K562 (cell line): ENCODE measurements around the gene ZNF774. TPM values are rescaled to one million over a fixed set of nuclear protein-coding genes. Genes with fewer than 3 reads are reported as not detected.

Experiments
- ATAC-seq: fragments of 200-7000 bp; cut with Tn5 transposase; 3 replicates; pipeline ENCODE4 v1.9.1; 2020; ENCODE audit warnings: moderate library complexity
- BruUV-seq: library from RNA; stranded (reverse); fragments of 400-500 nt; replicated peaks from 2 replicates; lab custom pipeline; 2021; lab: Mats Ljungman, UMichigan
- CTCF ChIA-PET: fragments of 300-600 bp; formaldehyde crosslinking; extraction: SDS; loops from one replicate; lab custom pipeline; 2021; ENCODE audit warnings: low intra/inter-chr PET ratio; lab: Yijun Ruan, JAX
- POLR2A ChIA-PET: fragments of 300-600, 350-650 bp; sonication (Branson Sonifier 250); formaldehyde crosslinking; extraction: SDS; loops from one replicate; lab custom pipeline; 2021; ENCODE audit warnings: antibody characterized with exemption, inconsistent platforms; lab: Yijun Ruan, JAX
- DNase-seq, 4 experiments: peaks; one replicate each; pipeline versions ENCODE4 v3.0.0 to v3.0.0-alpha.2; 2011 to 2018; ENCODE audit warnings: low spot score in 3 of 4, mixed read lengths in 3 of 4; ENCODE audit errors: extremely low read depth in 1 of 4
- FAIRE-seq: peaks from 2 replicates; lab custom pipeline; 2011; peaks lifted over from hg19 to GRCh38; lab: Jason Lieb, UNC
- H2AFZ ChIP-seq: 2 replicates; pipeline ENCODE4 v1.6.0; 2011; ENCODE audit warnings: low read depth, low read length, control low read depth, inconsistent platforms
- H3K27ac ChIP-seq: fragments of 200-600 bp; 3 replicates; pipeline ENCODE4 v1.8.0; 2011; ENCODE audit warnings: low read depth, mild to moderate bottlenecking, control low read depth, inconsistent platforms, low read length, moderate library complexity, mixed read lengths; ENCODE audit errors: extremely low read depth
- H3K27me3 ChIP-seq, 2 experiments: fragments of 300-600 bp in 1 of 2; 2 replicates in 1 of 2; 3 replicates in 1 of 2; pipeline versions ENCODE4 v1.6.0 to v1.8.0; 2011; ENCODE audit warnings: inconsistent platforms in 2 of 2, low read length in 2 of 2, mild to moderate bottlenecking in 1 of 2, mixed read lengths in 1 of 2, moderate library complexity in 1 of 2; ENCODE audit not compliant: control insufficient read depth in 2 of 2, insufficient read depth in 2 of 2
- H3K36me3 ChIP-seq: fragments of 300-600 bp; 3 replicates; pipeline ENCODE4 v1.8.0; 2011; ENCODE audit warnings: mild to moderate bottlenecking, low read length, inconsistent platforms; ENCODE audit not compliant: control insufficient read depth, insufficient read depth
- H3K4me1 ChIP-seq, 2 experiments: fragments of 200-600 bp in 1 of 2; replicated peaks in 1 of 2; 2 replicates in 1 of 2; 3 replicates in 1 of 2; pipeline versions ENCODE4 v1.5.1 to v1.8.0; 2011; ENCODE audit warnings: inconsistent platforms in 2 of 2, low read length in 2 of 2, mild to moderate bottlenecking in 1 of 2, mixed read lengths in 1 of 2, moderate library complexity in 1 of 2; ENCODE audit not compliant: control insufficient read depth in 2 of 2, insufficient read depth in 2 of 2
- H3K4me2 ChIP-seq: 2 replicates; pipeline ENCODE4 v1.6.1; 2011; ENCODE audit warnings: low read length, control low read depth, inconsistent platforms, mixed read lengths; ENCODE audit not compliant: insufficient read depth
- H3K4me3 ChIP-seq: fragments of 200-600 bp; sonication (generic), shearing (Covaris generic); 2 replicates; pipeline ENCODE4 v1.5.1; 2016; ENCODE audit warnings: control low read depth, inconsistent platforms
- H3K79me2 ChIP-seq: fragments of 200-600 bp; 3 replicates; pipeline ENCODE4 v1.8.0; 2011; ENCODE audit warnings: low read length, inconsistent platforms; ENCODE audit not compliant: control insufficient read depth, insufficient read depth
- H3K9ac ChIP-seq, 2 experiments: 2 replicates each; pipeline versions ENCODE4 v1.6.0 to v1.6.1; 2011; ENCODE audit warnings: low read depth in 2 of 2, low read length in 2 of 2, control low read depth in 1 of 2, inconsistent platforms in 1 of 2, mild to moderate bottlenecking in 1 of 2, mixed read lengths in 1 of 2; ENCODE audit not compliant: insufficient read depth in 1 of 2
- H3K9me1 ChIP-seq: one replicate; pipeline ENCODE4 v1.6.0; 2011; ENCODE audit warnings: inconsistent platforms, mild to moderate bottlenecking, low read length, moderate library complexity; ENCODE audit not compliant: control insufficient read depth, insufficient read depth
- H3K9me3 ChIP-seq: replicated peaks from 2 replicates; pipeline ENCODE4 v1.5.1; 2011; ENCODE audit warnings: low read depth, low read length, inconsistent platforms; ENCODE audit not compliant: control insufficient read depth, insufficient read depth
- H4K20me1 ChIP-seq: replicated peaks from 2 replicates; pipeline ENCODE4 v1.6.1; 2011; ENCODE audit warnings: low read length, inconsistent platforms, mixed read lengths; ENCODE audit not compliant: control insufficient read depth, insufficient read depth
- ARID1B ChIP-seq: fragments of 450-650 bp; IDR thresholded peaks from 2 replicates; pipeline ENCODE4 v1.6.1; 2016; ENCODE audit warnings: antibody characterized with exemption, mild to moderate bottlenecking, inconsistent platforms
- CC2D1A ChIP-seq: fragments of 450-650 bp; IDR thresholded peaks from 2 replicates; pipeline ENCODE4 v1.6.1; 2017; ENCODE audit warnings: mild to moderate bottlenecking
- CEBPB ChIP-seq: fragments of 450-650 bp; IDR thresholded peaks from 2 replicates; pipeline ENCODE4 v1.6.1; 2016; ENCODE audit warnings: missing genetic modification characterization, missing compliant biosample characterization
- IRF2 ChIP-seq: sonication (generic); formaldehyde crosslinking; IDR thresholded peaks from 2 replicates; pipeline ENCODE4 v1.8.1; 2022; ENCODE audit warnings: mild to moderate bottlenecking, missing genetic modification reagents
- L3MBTL2 ChIP-seq: fragments of 450-650 bp; IDR thresholded peaks from 2 replicates; pipeline ENCODE4 v1.6.1; 2016; ENCODE audit warnings: mild to moderate bottlenecking, moderate library complexity
- RNF2 ChIP-seq: sonication (generic); IDR thresholded peaks from 2 replicates; pipeline ENCODE4 v1.6.1; 2016
- SLC30A9 ChIP-seq: fragments of 250-450 bp; sonication (Bioruptor Pico); IDR thresholded peaks from 2 replicates; pipeline ENCODE4 v1.8.0; 2022; ENCODE audit warnings: mild to moderate bottlenecking, moderate library complexity
- TAF1 ChIP-seq: IDR thresholded peaks from 2 replicates; pipeline ENCODE4 v1.6.1; 2011; ENCODE audit warnings: mild to moderate bottlenecking, low read length, moderate library complexity; ENCODE audit not compliant: insufficient read depth, control insufficient read depth, severe bottlenecking; ENCODE audit errors: extremely low read depth
- ZFPM2 ChIP-seq: fragments of 250-450 bp; sonication (Bioruptor Pico); IDR thresholded peaks from 2 replicates; pipeline ENCODE4 v1.5.1; 2022; ENCODE audit warnings: mild to moderate bottlenecking
- ZNF121 ChIP-seq: sonication (generic); formaldehyde crosslinking; conservative IDR thresholded peaks from 2 replicates; pipeline ENCODE4 v1.8.0; 2022; ENCODE audit warnings: missing genetic modification reagents
- ZNF184 ChIP-seq: sonication (generic); formaldehyde crosslinking; IDR thresholded peaks from 2 replicates; pipeline ENCODE4 v1.5.0; 2020; ENCODE audit warnings: missing genetic modification reagents
- ZNF431 ChIP-seq: sonication (generic); formaldehyde crosslinking; IDR thresholded peaks from 2 replicates; pipeline ENCODE4 v1.8.0; 2022; ENCODE audit warnings: mild to moderate bottlenecking, missing genetic modification reagents
- ZNF589 ChIP-seq: fragments of 200-800 bp; sonication (Bioruptor generic); IDR thresholded peaks from 2 replicates; pipeline ENCODE4 v1.6.1; 2016; ENCODE audit warnings: low read depth, missing genetic modification characterization, missing compliant biosample characterization
- ZNF785 ChIP-seq: fragments of 250-450 bp; sonication (Bioruptor Pico); IDR thresholded peaks from 2 replicates; pipeline ENCODE4 v1.4.0; 2020; ENCODE audit warnings: mild to moderate bottlenecking
- WGBS: fragments of 100-300 bp; shearing (Covaris generic); methylation state at CpG from one replicate; pipeline ENCODE4 v1.1.6; 2016; ENCODE audit warnings: low coverage, mixed read lengths; ENCODE audit not compliant: insufficient coverage; ENCODE audit errors: missing lambda C conversion rate; 5-methylcytosine and 5-hydroxymethylcytosine counted together
- in situ Hi-C: fragments of 300-500 bp; cut with MboI; formaldehyde crosslinking; loops from 4 replicates; pipeline ENCODE4 v1.15.0; 2018; ENCODE audit warnings: inconsistent platforms, mixed read lengths
- intact Hi-C: fragments of 100-400 bp; cut with micrococcal nuclease; formaldehyde crosslinking; loops from 2 replicates; pipeline ENCODE4 v1.14.2; 2022
- polyA plus RNA-seq, 8 experiments: library from polyadenylated mRNA; depleted of rRNA in 4 of 8; stranded (reverse) in 5 of 8; unstranded in 3 of 8; fragments of >200 nt; fragmentation: Nextera tagmentation in 2 of 8; fragmentation: Illumina TruSeq in 1 of 8; extraction: Ambion mirVana in 2 of 8; extraction: Trizol in 1 of 8; gene quantifications; 2 replicates each; pipeline versions ENCODE4 v1.2.1 to v1.2.3, GENCODE V29; 2011 to 2014; ENCODE audit warnings: inconsistent platforms in 1 of 8, missing spikeins in 1 of 8
- total RNA-seq, 7 experiments: library from RNA; depleted of rRNA in 6 of 7; stranded (reverse); fragments of >200 nt in 6 of 7; fragmentation: Illumina TruSeq in 2 of 7; extraction: Trizol in 2 of 7; gene quantifications; 2 replicates each; pipeline versions ENCODE4 v1.2.1 to v1.2.3, GENCODE V29; 2011 to 2021; ENCODE audit warnings: low replicate concordance in 1 of 7
- TF ChIP-seq, protein P1 (sequence below): fragments of 450-650 bp; formaldehyde crosslinking; conservative IDR thresholded peaks from 2 replicates; pipeline ENCODE4 v1.4.0; 2022; ENCODE audit warnings: mild to moderate bottlenecking, missing genetic modification characterization
- TF ChIP-seq, protein P2 (sequence below), 2 experiments: fragments of 200-800 bp in 1 of 2; sonication (Bioruptor generic) in 1 of 2; sonication (generic) in 1 of 2; formaldehyde crosslinking in 1 of 2; IDR thresholded peaks in 1 of 2; conservative IDR thresholded peaks in 1 of 2; 2 replicates each; pipeline versions ENCODE4 v1.5.0 to v1.6.1; 2016 to 2020; ENCODE audit warnings: missing compliant biosample characterization in 1 of 2, missing genetic modification characterization in 1 of 2, missing genetic modification reagents in 1 of 2

The ZNF774 gene
- total and polyA plus RNA-seq, 9 of the 15 experiments (the other 6 are each of a cell fraction or from before 2014, with no cell fraction given), result 0.32 to 2.0 (median 1.2) TPM

DNA sequence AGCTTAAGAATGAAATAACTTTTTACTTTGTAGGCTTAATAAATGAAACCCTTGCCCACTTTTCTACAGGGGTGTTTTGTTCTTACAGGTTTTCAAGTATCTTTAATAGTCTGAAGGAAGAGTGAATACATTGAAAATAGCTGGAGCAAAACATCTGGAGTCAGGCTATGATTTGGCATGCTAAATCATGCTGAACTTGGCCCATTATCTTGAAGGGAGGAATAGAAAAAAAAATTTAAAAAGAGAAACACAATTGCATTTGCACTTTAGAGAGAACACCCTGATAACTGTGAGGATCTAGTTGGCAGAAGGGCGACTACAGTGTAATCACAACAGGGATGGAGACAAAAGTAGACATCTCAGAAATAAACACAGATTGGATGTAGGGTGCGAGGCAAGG lies 34.1 kb downstream of the ZNF774 start:
- in situ Hi-C loops, result no loop called here
- WGBS, result 78% methylated on average over 2 of the region's 2 CpGs
- Histone ChIP-seq H3K27me3 (no peaks in the 10 kb centered on the region), H2AFZ (no peak overlapping the region), H3K4me2 (no peak overlapping the region), H3K4me3 (no peak overlapping the region), H3K4me1 (peaks cover 3 to 17% of the 10 kb centered on the region in 2 experiments; a peak in 3 of 5 replicates), H3K9ac (no peak overlapping the region), H3K36me3 (peaks cover 8% of the 10 kb centered on the region; the same call in 1 of the 3 replicates), H3K79me2 (peaks cover 25% of the 10 kb centered on the region), H3K9me3 (no peaks in the 10 kb centered on the region), H4K20me1 (no peaks in the 10 kb centered on the region), H3K9me1 (no peaks in the 10 kb centered on the region), H3K27ac (no peak overlapping the region)
- no TSS peak for BruUV-seq
- POLR2A ChIA-PET, result interaction anchor here (0.5 kb wide), 1 partner anchor 150 kb away, joined by 3 read pairs; no protein-coding TSS in a partner anchor
- intact Hi-C loops, result no loop called here
- TF ChIP-seq, protein P1, sequence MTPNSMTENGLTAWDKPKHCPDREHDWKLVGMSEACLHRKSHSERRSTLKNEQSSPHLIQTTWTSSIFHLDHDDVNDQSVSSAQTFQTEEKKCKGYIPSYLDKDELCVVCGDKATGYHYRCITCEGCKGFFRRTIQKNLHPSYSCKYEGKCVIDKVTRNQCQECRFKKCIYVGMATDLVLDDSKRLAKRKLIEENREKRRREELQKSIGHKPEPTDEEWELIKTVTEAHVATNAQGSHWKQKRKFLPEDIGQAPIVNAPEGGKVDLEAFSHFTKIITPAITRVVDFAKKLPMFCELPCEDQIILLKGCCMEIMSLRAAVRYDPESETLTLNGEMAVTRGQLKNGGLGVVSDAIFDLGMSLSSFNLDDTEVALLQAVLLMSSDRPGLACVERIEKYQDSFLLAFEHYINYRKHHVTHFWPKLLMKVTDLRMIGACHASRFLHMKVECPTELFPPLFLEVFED (CRISPR knock-in tag), result no peak
- TF ChIP-seq ZFPM2 (CRISPR knock-in tag) (no peak), ZNF589 (CRISPR knock-in tag) (no peak), RNF2 (no peak), ARID1B (no peak), ZNF121 (no peak), CEBPB (tag) (no peak), IRF2 (CRISPR knock-in tag) (no peak), CC2D1A (no peak), L3MBTL2 (no peak), ZNF431 (CRISPR knock-in tag) (no peak), ZNF184 (CRISPR knock-in tag) (no peak), SLC30A9 (CRISPR knock-in tag) (no peak), TAF1 (no peak), ZNF785 (CRISPR knock-in tag) (no peak)
- TF ChIP-seq, protein P2, sequence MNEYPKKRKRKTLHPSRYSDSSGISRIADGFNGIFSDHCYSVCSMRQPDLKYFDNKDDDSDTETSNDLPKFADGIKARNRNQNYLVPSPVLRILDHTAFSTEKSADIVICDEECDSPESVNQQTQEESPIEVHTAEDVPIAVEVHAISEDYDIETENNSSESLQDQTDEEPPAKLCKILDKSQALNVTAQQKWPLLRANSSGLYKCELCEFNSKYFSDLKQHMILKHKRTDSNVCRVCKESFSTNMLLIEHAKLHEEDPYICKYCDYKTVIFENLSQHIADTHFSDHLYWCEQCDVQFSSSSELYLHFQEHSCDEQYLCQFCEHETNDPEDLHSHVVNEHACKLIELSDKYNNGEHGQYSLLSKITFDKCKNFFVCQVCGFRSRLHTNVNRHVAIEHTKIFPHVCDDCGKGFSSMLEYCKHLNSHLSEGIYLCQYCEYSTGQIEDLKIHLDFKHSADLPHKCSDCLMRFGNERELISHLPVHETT (CRISPR knock-in tag; conservative IDR thresholded peaks at IDR 0.05 in 1 of 2, IDR thresholded peaks at IDR 0.05 in 1 of 2), result no peak
- DNase-seq, result no peak
- no peak for ATAC-seq
- CTCF ChIA-PET, result no interaction called here
- no peak for FAIRE-seq
